ENCODE results near the gene ZBTB40. TPM values are rescaled to one million over a fixed set of nuclear protein-coding genes. Genes with fewer than 3 reads are reported as not detected.

The ZBTB40 gene
- total and polyA plus RNA-seq, 2 of the 13 experiments (the other 11 are each of a cell fraction or from before 2014, with no cell fraction given): 8.8 to 16.5 TPM

DNA sequence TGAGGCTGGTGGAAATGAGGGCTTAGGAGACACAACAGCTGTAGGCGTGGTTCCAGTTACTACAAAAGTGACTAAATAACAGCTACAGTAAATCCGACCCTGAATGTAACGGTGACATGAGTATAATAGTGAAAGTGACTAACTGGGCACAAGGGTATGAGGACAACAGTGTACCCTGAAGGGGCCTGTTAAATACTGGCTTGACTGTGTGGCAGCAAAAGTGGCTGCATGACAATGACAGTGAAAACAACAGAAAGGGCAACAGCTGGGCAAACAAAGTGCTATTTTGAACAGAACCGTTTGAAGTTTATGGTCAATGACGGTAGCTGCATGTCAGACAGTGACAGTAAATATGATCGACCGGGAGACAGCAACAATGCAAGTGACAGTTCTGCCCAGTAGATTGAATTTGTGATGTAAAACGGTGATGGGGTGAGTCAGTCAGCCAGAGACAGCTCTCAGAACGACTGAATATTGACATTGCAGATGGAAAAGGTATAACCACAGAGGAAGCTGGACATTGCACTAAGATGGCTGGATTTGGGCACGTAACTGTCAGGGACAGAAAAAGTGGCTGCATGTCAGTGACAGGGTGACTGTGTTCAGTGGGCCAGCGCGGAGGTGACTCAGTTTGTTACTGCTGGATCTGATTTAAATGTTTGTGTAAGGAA, 1.2 kb upstream of the ZBTB40 start (continued):
- TF ChIP-seq, protein P1, sequence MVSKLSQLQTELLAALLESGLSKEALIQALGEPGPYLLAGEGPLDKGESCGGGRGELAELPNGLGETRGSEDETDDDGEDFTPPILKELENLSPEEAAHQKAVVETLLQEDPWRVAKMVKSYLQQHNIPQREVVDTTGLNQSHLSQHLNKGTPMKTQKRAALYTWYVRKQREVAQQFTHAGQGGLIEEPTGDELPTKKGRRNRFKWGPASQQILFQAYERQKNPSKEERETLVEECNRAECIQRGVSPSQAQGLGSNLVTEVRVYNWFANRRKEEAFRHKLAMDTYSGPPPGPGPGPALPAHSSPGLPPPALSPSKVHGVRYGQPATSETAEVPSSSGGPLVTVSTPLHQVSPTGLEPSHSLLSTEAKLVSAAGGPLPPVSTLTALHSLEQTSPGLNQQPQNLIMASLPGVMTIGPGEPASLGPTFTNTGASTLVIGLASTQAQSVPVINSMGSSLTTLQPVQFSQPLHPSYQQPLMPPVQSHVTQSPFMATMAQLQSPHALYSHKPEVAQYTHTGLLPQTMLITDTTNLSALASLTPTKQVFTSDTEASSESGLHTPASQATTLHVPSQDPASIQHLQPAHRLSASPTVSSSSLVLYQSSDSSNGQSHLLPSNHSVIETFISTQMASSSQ (IDR thresholded peaks at IDR 0.05; ENCODE audit: low read depth): no peak
- TF ChIP-seq, protein P1 (CRISPR knock-in tag; IDR thresholded peaks at IDR 0.05; ENCODE audit: borderline replicate concordance): no peak
- TF ChIP-seq ZNF354B (CRISPR knock-in tag; IDR thresholded peaks at IDR 0.05) (no peak), KLF15 (CRISPR knock-in tag; IDR thresholded peaks at IDR 0.05; ENCODE audit: borderline replicate concordance) (no peak), SIX1 (CRISPR knock-in tag; IDR thresholded peaks at IDR 0.05; ENCODE audit: borderline replicate concordance) (no peak), ZNF614 (CRISPR knock-in tag; IDR thresholded peaks at IDR 0.05; ENCODE audit: borderline replicate concordance) (no peak; the same call in 1 of the 2 replicates), ZNF367 (CRISPR knock-in tag; IDR thresholded peaks at IDR 0.05; ENCODE audit: borderline replicate concordance) (no peak), SYNCRIP (IDR thresholded peaks at IDR 0.05; ENCODE audit: insufficient read depth, low read depth, low read length) (no peak), SOX5 (CRISPR knock-in tag; IDR thresholded peaks at IDR 0.05; ENCODE audit: borderline replicate concordance) (peak; percentile 92), HOXA9 (CRISPR knock-in tag; IDR thresholded peaks at IDR 0.05; ENCODE audit: borderline replicate concordance) (no peak), TBX2 (CRISPR knock-in tag; IDR thresholded peaks at IDR 0.05; ENCODE audit: borderline replicate concordance) (no peak), SPEN (CRISPR knock-in tag; IDR thresholded peaks at IDR 0.05; ENCODE audit: low read depth) (peak; percentile 54; the same call in 1 of the 2 replicates), RARA (CRISPR knock-in tag; IDR thresholded peaks at IDR 0.05) (peak; percentile 66; the same call in 1 of the 2 replicates), TAF15 (IDR thresholded peaks at IDR 0.05; ENCODE audit: low read depth, low read length, poor library complexity, severe bottlenecking) (no peak), NCOR1 (IDR thresholded peaks at IDR 0.05; ENCODE audit: borderline replicate concordance, low read length) (no peak), CREB1 (IDR thresholded peaks at IDR 0.05) (peak; percentile 90), CREB1 (CRISPR knock-in tag; IDR thresholded peaks at IDR 0.05) (peak; percentile 85), TP53 (CRISPR knock-in tag; conservative IDR thresholded peaks at IDR 0.05) (no peak), GABPA (IDR thresholded peaks at IDR 0.05; ENCODE audit: low read depth, low read length) (no peak), GABPA (CRISPR knock-in tag; IDR thresholded peaks at IDR 0.05; ENCODE audit: low read depth) (no peak)
- TF ChIP-seq, protein P2, sequence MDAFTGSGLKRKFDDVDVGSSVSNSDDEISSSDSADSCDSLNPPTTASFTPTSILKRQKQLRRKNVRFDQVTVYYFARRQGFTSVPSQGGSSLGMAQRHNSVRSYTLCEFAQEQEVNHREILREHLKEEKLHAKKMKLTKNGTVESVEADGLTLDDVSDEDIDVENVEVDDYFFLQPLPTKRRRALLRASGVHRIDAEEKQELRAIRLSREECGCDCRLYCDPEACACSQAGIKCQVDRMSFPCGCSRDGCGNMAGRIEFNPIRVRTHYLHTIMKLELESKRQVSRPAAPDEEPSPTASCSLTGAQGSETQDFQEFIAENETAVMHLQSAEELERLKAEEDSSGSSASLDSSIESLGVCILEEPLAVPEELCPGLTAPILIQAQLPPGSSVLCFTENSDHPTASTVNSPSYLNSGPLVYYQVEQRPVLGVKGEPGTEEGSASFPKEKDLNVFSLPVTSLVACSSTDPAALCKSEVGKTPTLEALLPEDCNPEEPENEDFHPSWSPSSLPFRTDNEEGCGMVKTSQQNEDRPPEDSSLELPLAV (CRISPR knock-in tag; conservative IDR thresholded peaks at IDR 0.05; ENCODE audit: low read depth): no peak
- TF ChIP-seq, protein P3, sequence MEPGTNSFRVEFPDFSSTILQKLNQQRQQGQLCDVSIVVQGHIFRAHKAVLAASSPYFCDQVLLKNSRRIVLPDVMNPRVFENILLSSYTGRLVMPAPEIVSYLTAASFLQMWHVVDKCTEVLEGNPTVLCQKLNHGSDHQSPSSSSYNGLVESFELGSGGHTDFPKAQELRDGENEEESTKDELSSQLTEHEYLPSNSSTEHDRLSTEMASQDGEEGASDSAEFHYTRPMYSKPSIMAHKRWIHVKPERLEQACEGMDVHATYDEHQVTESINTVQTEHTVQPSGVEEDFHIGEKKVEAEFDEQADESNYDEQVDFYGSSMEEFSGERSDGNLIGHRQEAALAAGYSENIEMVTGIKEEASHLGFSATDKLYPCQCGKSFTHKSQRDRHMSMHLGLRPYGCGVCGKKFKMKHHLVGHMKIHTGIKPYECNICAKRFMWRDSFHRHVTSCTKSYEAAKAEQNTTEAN (CRISPR knock-in tag; conservative IDR thresholded peaks at IDR 0.05): no peak; the same call in 1 of the 2 replicates
- TF ChIP-seq, protein P4, sequence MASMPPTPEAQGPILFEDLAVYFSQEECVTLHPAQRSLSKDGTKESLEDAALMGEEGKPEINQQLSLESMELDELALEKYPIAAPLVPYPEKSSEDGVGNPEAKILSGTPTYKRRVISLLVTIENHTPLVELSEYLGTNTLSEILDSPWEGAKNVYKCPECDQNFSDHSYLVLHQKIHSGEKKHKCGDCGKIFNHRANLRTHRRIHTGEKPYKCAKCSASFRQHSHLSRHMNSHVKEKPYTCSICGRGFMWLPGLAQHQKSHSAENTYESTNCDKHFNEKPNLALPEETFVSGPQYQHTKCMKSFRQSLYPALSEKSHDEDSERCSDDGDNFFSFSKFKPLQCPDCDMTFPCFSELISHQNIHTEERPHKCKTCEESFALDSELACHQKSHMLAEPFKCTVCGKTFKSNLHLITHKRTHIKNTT (CRISPR knock-in tag; IDR thresholded peaks at IDR 0.05): no peak

Data from HepG2 (cell line).